Pancreas (tissue), 10 donors: Measurements from ENCODE around the gene B3GNT8. TPM values are rescaled to one million over a fixed set of nuclear protein-coding genes. Genes with fewer than 3 reads are reported as not detected.

Experiments used
- ATAC-seq, 4 donors: fragments of 200-7000 bp; cut with Tn5 transposase; one replicate each; pipeline versions ENCODE4 v1.8.0 to v1.9.1; 2020; ENCODE audit warnings: mild to moderate bottlenecking in 4 of 4, moderate library complexity in 4 of 4
- DNase-seq, 6 donors: peaks; one replicate each; pipeline ENCODE4 v3.0.0-alpha.2; 2020
- FAIRE-seq: peaks from 2 replicates; lab custom pipeline; 2012; peaks lifted over from hg19 to GRCh38; lab: Jason Lieb, UNC
- H3K27ac ChIP-seq, 4 donors: fragments of 200-600 bp; sonication (generic); 1 replicate in 3 of 4; 2 replicates in 1 of 4; pipeline versions ENCODE4 v1.5.0 to v1.8.0; 2020
- H3K27me3 ChIP-seq, 4 donors: fragments of 200-600 bp; one replicate each; pipeline ENCODE4 v1.8.0; 2021
- H3K36me3 ChIP-seq, 3 donors: fragments of 200-600 bp; sonication (generic) in 1 of 3; one replicate each; pipeline versions ENCODE4 v1.5.0 to v1.8.0; 2020 to 2021
- H3K4me1 ChIP-seq, 3 donors: fragments of 200-600 bp; one replicate each; pipeline ENCODE4 v1.8.0; 2021
- H3K4me3 ChIP-seq, 4 donors: fragments of 200-600 bp; sonication (generic) in 2 of 4; one replicate each; pipeline versions ENCODE4 v1.5.0 to v1.8.0; 2020 to 2021
- H3K9me3 ChIP-seq, 4 donors: fragments of 200-600 bp; one replicate each; pipeline ENCODE4 v1.8.0; 2021
- CTCF ChIP-seq, 4 donors: fragments of 200-600 bp; sonication (generic) in 3 of 4; IDR thresholded peaks; one replicate each; pipeline versions ENCODE4 v1.5.0 to v1.8.0; 2021; ENCODE audit warnings: antibody characterized with exemption in 4 of 4
- WGBS, 2 donors: extraction: QIAGEN DNeasy Blood & Tissue Kit; methylation state at CpG; one replicate each; pipeline ENCODE4 v1.1.7; 2013; 5-methylcytosine and 5-hydroxymethylcytosine counted together
- intact Hi-C, 3 donors: fragments of 100-400 bp; cut with DNase I; formaldehyde crosslinking; loops; one replicate each; pipeline versions ENCODE4 v1.11.1 to v1.14.2; 2022
- polyA plus RNA-seq, 2 donors: library from polyadenylated mRNA; stranded (reverse); fragments of 200-250 nt; gene quantifications; one replicate each; pipeline ENCODE4 v1.2.3, GENCODE V29; 2013
- total RNA-seq, 6 donors: library from RNA; stranded (reverse); fragmentation: NEBNext Ultra II Directional in 4 of 6; extraction: Animal tissue kit (Norgen Biotek cat#: 25700) in 4 of 6; gene quantifications; one replicate each; pipeline versions ENCODE4 v1.2.1 to v1.2.4, GENCODE V29; 2021 to 2023
- donor health status: healthy with polysubstance abuse.
- donor health status: DM: no; HTN: no; CAD: no; lungs with moderate emphysema.
- donor health status: DM: no; HTN: no; CAD: no.
- donor health status: control.
- donor health status: control.
- donor health status: Bipolar disorder and iron deficiency.
- donor health status: DM: yes; HTN: yes; CAD: no.
- donor health status: DM: no; HTN: no; CAD: no.
- donor health status: DM: no; HTN: no; CAD: no.
- donor health status: DM: yes; HTN: yes; CAD: no.

The B3GNT8 gene
- total and polyA plus RNA-seq, 8 donors = 0.41 to 4.5 (median 1.5) TPM

- no peak for TF ChIP-seq CTCF (IDR thresholded peaks at IDR 0.05)
- Histone ChIP-seq H3K9me3 (no peaks in the 10 kb centered on the region), H3K4me1 (no peaks in the 10 kb centered on the region), H3K27ac (no peak overlapping the region), H3K36me3 (no peaks in the 10 kb centered on the region), H3K27me3 (no peaks in the 10 kb centered on the region), H3K4me3 (no peak overlapping the region)
- FAIRE-seq (no peak), DNase-seq (no peak), ATAC-seq (no peak)
- intact Hi-C loops = loop anchor here in 2 of 3 donors (5.0 to 10.0 kb wide), 4 partner anchors 75 to 125 kb away; partner anchors contain the start of gene CEACAM21 (in 1 of the 2)
- WGBS, 2 donors = 22 to 36% methylated on average over 3 of the region's 3 CpGs
Observed at GRCh38 chr19:41449865-41450178, 22.6 kb upstream of the B3GNT8 start.

- no peaks in the 10 kb centered on the region for H3K9me3 ChIP-seq
- no peak for FAIRE-seq
- H3K4me3 ChIP-seq = peak overlapping the region in 1 of 4 donors; percentile 2
- H3K4me1 ChIP-seq = no peaks in the 10 kb centered on the region
- DNase-seq = peak; percentile 51 to 87 (median 73)
- WGBS, 2 donors = 4% methylated on average over 22 of the region's 22 CpGs
- H3K36me3 ChIP-seq = no peaks in the 10 kb centered on the region
- ATAC-seq = peak; percentile 90 to 99 (median 96)
- peak; percentile 92 to 99 (median 95) for TF ChIP-seq CTCF (IDR thresholded peaks at IDR 0.05)
- H3K27ac ChIP-seq = no peak overlapping the region
- intact Hi-C loops = loop anchor here in 2 of 3 donors (5.0 to 10.0 kb wide), 3 partner anchors 114 to 126 kb away; partner anchors contain the start of gene CEACAM21 (in 1 of the 2)
- H3K27me3 ChIP-seq = no peaks in the 10 kb centered on the region
Observed at GRCh38 chr19:41449079-41449864, 22.1 kb upstream of the B3GNT8 start.

GRCh38 chr19:41447732-41448332 is 20.7 kb upstream of the B3GNT8 start:
- no peaks in the 10 kb centered on the region for H3K9me3 ChIP-seq
- ATAC-seq (no peak), FAIRE-seq (no peak), DNase-seq (no peak)
- no peak for TF ChIP-seq CTCF (IDR thresholded peaks at IDR 0.05)
- WGBS, 2 donors = 47 to 48% methylated on average over 12 of the region's 12 CpGs
- H3K27me3 ChIP-seq = no peaks in the 10 kb centered on the region
- H3K4me3 ChIP-seq = no peak overlapping the region
- intact Hi-C loops = loop anchor here in 2 of 3 donors (5.0 to 10.0 kb wide), 3 partner anchors 113 to 127 kb away; partner anchors contain the start of gene CEACAM21 (in 1 of the 2)
- no peaks in the 10 kb centered on the region for H3K4me1 ChIP-seq
- no peak overlapping the region for H3K27ac ChIP-seq
- no peaks in the 10 kb centered on the region for H3K36me3 ChIP-seq

- Histone ChIP-seq H3K4me3 (no peak overlapping the region), H3K27me3 (no peaks in the 10 kb centered on the region), H3K9me3 (no peaks in the 10 kb centered on the region), H3K4me1 (no peaks in the 10 kb centered on the region), H3K36me3 (no peaks in the 10 kb centered on the region), H3K27ac (no peak overlapping the region)
- no peak for FAIRE-seq
- no peak for ATAC-seq
- intact Hi-C loops = loop anchor here in 2 of 3 donors (5.0 to 10.0 kb wide), 3 partner anchors 111 to 129 kb away; partner anchors contain the start of gene CEACAM21 (in 1 of the 2)
- WGBS, 2 donors = 37 to 38% methylated on average over 5 of the region's 5 CpGs
- DNase-seq = peak in 1 of 6 donors; percentile 20
- TF ChIP-seq CTCF (IDR thresholded peaks at IDR 0.05) = no peak
Observed at GRCh38 chr19:41445575-41445974, 18.4 kb upstream of the B3GNT8 start.
